Fibroblast of skin of abdomen (primary cell): ENCODE results near the gene YAP1.
"Not testable (repeated sequence)": the region's sequence is repeated elsewhere in the genome, so short reads cannot be mapped to it uniquely, and the experiment has no call there.

Experiments
- DNase-seq: peaks from one replicate; pipeline ENCODE4 v3.0.0-alpha.2; 2013

YAP1 gene

GRCh38 chr11:102244681-102245409, 134.6 kb downstream of the YAP1 start:
- peak; percentile 68 for DNase-seq

- no peak for DNase-seq
Observed at GRCh38 chr11:102251423-102251822, 141.2 kb downstream of the YAP1 start.

GRCh38 chr11:102252339-102252891, 142.2 kb downstream of the YAP1 start:
- peak; percentile 32 for DNase-seq

GRCh38 chr11:102253020-102253715, 142.9 kb downstream of the YAP1 start:
- DNase-seq, result no peak

- no peak for DNase-seq
Observed at GRCh38 chr11:102254047-102254446, 143.8 kb downstream of the YAP1 start.

- DNase-seq, result peak; percentile 77
Observed at GRCh38 chr11:102256251-102256650, 146.0 kb downstream of the YAP1 start.

GRCh38 chr11:102260241-102260640, 150.0 kb downstream of the YAP1 start:
- DNase-seq, result peak; percentile 55

- DNase-seq, result no peak
Observed at GRCh38 chr11:102263379-102264003, 153.2 kb downstream of the YAP1 start.

GRCh38 chr11:102264704-102265103, 154.5 kb downstream of the YAP1 start:
- DNase-seq, result not testable (repeated sequence)

GRCh38 chr11:102266099-102266498, 155.9 kb downstream of the YAP1 start:
- peak; percentile 65 for DNase-seq

- DNase-seq, result peak; percentile 77
Observed at GRCh38 chr11:102267609-102268008, 157.4 kb downstream of the YAP1 start.

GRCh38 chr11:102268083-102268984, 158.1 kb downstream of the YAP1 start:
- DNase-seq, result peak; percentile 49

- DNase-seq, result no peak
Observed at GRCh38 chr11:102268985-102269470, 158.8 kb downstream of the YAP1 start.

- DNase-seq, result peak; percentile 69
Observed at GRCh38 chr11:102269927-102270326, 159.7 kb downstream of the YAP1 start.

- no peak for DNase-seq
Observed at GRCh38 chr11:102272047-102272824, 162.0 kb downstream of the YAP1 start.

GRCh38 chr11:102274628-102275027, 164.4 kb downstream of the YAP1 start:
- DNase-seq, result no peak

GRCh38 chr11:102276362-102276761, 166.1 kb downstream of the YAP1 start:
- peak; percentile 33 for DNase-seq

GRCh38 chr11:102276783-102277182, 166.5 kb downstream of the YAP1 start:
- peak; percentile 68 for DNase-seq

GRCh38 chr11:102279641-102280170, 169.5 kb downstream of the YAP1 start:
- peak; percentile 76 for DNase-seq

GRCh38 chr11:102280245-102280833, 170.1 kb downstream of the YAP1 start:
- DNase-seq, result no peak
